Neural cell (in vitro differentiated cells): Measurements from ENCODE around the gene TMEM201. TPM values are rescaled to one million over a fixed set of nuclear protein-coding genes. Genes with fewer than 3 reads are reported as not detected.

Experiments
- H2AFZ ChIP-seq: fragments of 200-600, 300-800 bp; sonication (generic), shearing (Covaris generic); 2 replicates; pipeline ENCODE4 v1.6.0; 2014; ENCODE audit warnings: low read depth, mild to moderate bottlenecking, antibody characterized with exemption, low read length, moderate library complexity
- H3F3A ChIP-seq: fragments of 200-600 bp; shearing (Covaris generic); 2 replicates; pipeline ENCODE4 v1.6.1; 2016; ENCODE audit warnings: mild to moderate bottlenecking, moderate library complexity, mixed read lengths, antibody characterized with exemption, low read length; ENCODE audit not compliant: insufficient read depth, poor library complexity, severe bottlenecking
- H3K27ac ChIP-seq: fragments of 200-600, 300-800 bp; sonication (generic), shearing (Covaris generic); 2 replicates; pipeline ENCODE4 v1.5.1; 2014; ENCODE audit warnings: mild to moderate bottlenecking, low read length, moderate library complexity
- H3K27me3 ChIP-seq: fragments of 300-800, 200-600 bp; sonication (generic), shearing (Covaris generic); 2 replicates; pipeline ENCODE4 v1.6.0; 2014; ENCODE audit warnings: mild to moderate bottlenecking, low read depth, low read length, moderate library complexity; ENCODE audit not compliant: insufficient read depth
- H3K36me3 ChIP-seq: fragments of 300-800, 200-600 bp; sonication (generic), shearing (Covaris generic); 2 replicates; pipeline ENCODE4 v1.5.1; 2014; ENCODE audit warnings: mild to moderate bottlenecking, antibody characterized with exemption, low read length, moderate library complexity; ENCODE audit not compliant: insufficient read depth
- H3K4me2 ChIP-seq: fragments of 300-800, 200-600 bp; sonication (generic), shearing (Covaris generic); 2 replicates; pipeline ENCODE4 v1.6.0; 2014; ENCODE audit warnings: mild to moderate bottlenecking, low read length
- H3K4me3 ChIP-seq: fragments of 300-800, 200-600 bp; sonication (generic), shearing (Covaris generic); 2 replicates; pipeline ENCODE4 v1.5.1; 2014; ENCODE audit warnings: mild to moderate bottlenecking, low read length, moderate library complexity
- H3K79me2 ChIP-seq: fragments of 200-600 bp; shearing (Covaris generic); replicated peaks from 2 replicates; pipeline ENCODE4 v1.6.0; 2014; ENCODE audit warnings: mild to moderate bottlenecking, low read length, moderate library complexity; ENCODE audit not compliant: insufficient read depth
- H3K9ac ChIP-seq: fragments of 300-800, 200-600 bp; sonication (generic), shearing (Covaris generic); 2 replicates; pipeline ENCODE4 v1.6.1; 2016; ENCODE audit warnings: mild to moderate bottlenecking, low read length, mixed read lengths
- H3K9me2 ChIP-seq: fragments of 200-600 bp; shearing (Covaris generic); 2 replicates; pipeline ENCODE4 v1.6.1; 2016; ENCODE audit warnings: mild to moderate bottlenecking, low read length, mixed read lengths; ENCODE audit not compliant: insufficient read depth
- H3K9me3 ChIP-seq: fragments of 200-600, 300-800 bp; sonication (generic), shearing (Covaris generic); 2 replicates; pipeline ENCODE4 v1.6.1; 2016; ENCODE audit warnings: mild to moderate bottlenecking, mixed run types, low read length, moderate library complexity, mixed read lengths
- H4K20me1 ChIP-seq: fragments of 200-600 bp; shearing (Covaris generic); 2 replicates; pipeline ENCODE4 v1.6.1; 2016; ENCODE audit warnings: mild to moderate bottlenecking, mixed run types; ENCODE audit not compliant: insufficient read depth
- CTCF ChIP-seq: fragments of 450-650 bp; IDR thresholded peaks from 2 replicates; pipeline ENCODE4 v1.5.1; 2014; ENCODE audit warnings: antibody characterized with exemption, mild to moderate bottlenecking, moderate library complexity; ENCODE audit not compliant: poor library complexity, severe bottlenecking
- EP300 ChIP-seq: fragments of 450-650 bp; conservative IDR thresholded peaks from 2 replicates; pipeline ENCODE4 v1.6.1; 2014; ENCODE audit warnings: antibody characterized with exemption, mild to moderate bottlenecking, moderate library complexity; ENCODE audit not compliant: poor library complexity, severe bottlenecking
- EZH2 ChIP-seq: fragments of 200-600, 300-800 bp; shearing (Covaris generic), sonication (generic); IDR thresholded peaks from 2 replicates; pipeline ENCODE4 v1.6.1; 2014; ENCODE audit warnings: antibody characterized with exemption, low read length, borderline replicate concordance, mild to moderate bottlenecking; ENCODE audit not compliant: insufficient read depth, poor library complexity, severe bottlenecking
- MXI1 ChIP-seq: fragments of 450-650 bp; conservative IDR thresholded peaks from 2 replicates; pipeline ENCODE4 v1.6.1; 2014; ENCODE audit warnings: antibody characterized with exemption, mild to moderate bottlenecking; ENCODE audit not compliant: poor library complexity, severe bottlenecking
- POLR2AphosphoS5 ChIP-seq: IDR thresholded peaks from 2 replicates; pipeline ENCODE4 v1.6.1; 2012
- RAD21 ChIP-seq: fragments of 450-650 bp; conservative IDR thresholded peaks from 2 replicates; pipeline ENCODE4 v1.6.1; 2014; ENCODE audit warnings: antibody characterized with exemption, mild to moderate bottlenecking, moderate library complexity
- REST ChIP-seq: IDR thresholded peaks from 2 replicates; pipeline ENCODE4 v1.6.1; 2012; ENCODE audit warnings: borderline replicate concordance
- SMC3 ChIP-seq: fragments of 450-650 bp; conservative IDR thresholded peaks from 2 replicates; pipeline ENCODE4 v1.6.1; 2014; ENCODE audit warnings: antibody characterized with exemption, mild to moderate bottlenecking, moderate library complexity; ENCODE audit not compliant: poor library complexity
- TAF1 ChIP-seq: IDR thresholded peaks from 2 replicates; pipeline ENCODE4 v1.6.1; 2012; ENCODE audit warnings: low read depth
- polyA plus RNA-seq: library from polyadenylated mRNA; depleted of rRNA; stranded (reverse); fragments of >200 nt; gene quantifications from 2 replicates; pipeline ENCODE4 v1.2.3, GENCODE V29; 2014

TMEM201 gene
- polyA plus RNA-seq, 1 donor from 2014 or later: 7.3 TPM

GRCh38 chr1:9607352-9607751 is 18.6 kb downstream of the TMEM201 start:
- Histone ChIP-seq H3K79me2 (no peaks in the 10 kb centered on the region), H3K9me2 (no peaks in the 10 kb centered on the region), H3K9me3 (no peaks in the 10 kb centered on the region), H3F3A (no peaks in the 10 kb centered on the region), H3K4me3 (no peak overlapping the region), H3K27ac (no peak overlapping the region), H3K4me2 (no peak overlapping the region), H3K36me3 (no peaks in the 10 kb centered on the region), H3K9ac (no peak overlapping the region), H4K20me1 (no peaks in the 10 kb centered on the region), H3K27me3 (no peaks in the 10 kb centered on the region), H2AFZ (no peak overlapping the region)
- TF ChIP-seq POLR2AphosphoS5 (no peak), REST (no peak), SMC3 (no peak), EP300 (no peak), CTCF (no peak)

GRCh38 chr1:9609998-9610397 is 21.3 kb downstream of the TMEM201 start:
- TF ChIP-seq REST (no peak), EP300 (no peak), SMC3 (no peak), CTCF (no peak), EZH2 (no peak), MXI1 (no peak), TAF1 (no peak), POLR2AphosphoS5 (no peak), RAD21 (no peak)
- Histone ChIP-seq H3K4me2 (no peak overlapping the region), H3K79me2 (no peaks in the 10 kb centered on the region), H4K20me1 (no peaks in the 10 kb centered on the region), H3K4me3 (no peak overlapping the region), H3K9me2 (no peaks in the 10 kb centered on the region), H3K27ac (no peak overlapping the region), H3F3A (no peaks in the 10 kb centered on the region), H3K9me3 (no peaks in the 10 kb centered on the region), H3K36me3 (no peaks in the 10 kb centered on the region), H3K9ac (no peak overlapping the region), H3K27me3 (no peaks in the 10 kb centered on the region), H2AFZ (no peak overlapping the region)
